ENCODE results near the gene ZMYM3.
"Not testable (repeated sequence)": the region's sequence is repeated elsewhere in the genome, so short reads cannot be mapped to it uniquely, and the experiment has no call there.

The ZMYM3 gene

DNA sequence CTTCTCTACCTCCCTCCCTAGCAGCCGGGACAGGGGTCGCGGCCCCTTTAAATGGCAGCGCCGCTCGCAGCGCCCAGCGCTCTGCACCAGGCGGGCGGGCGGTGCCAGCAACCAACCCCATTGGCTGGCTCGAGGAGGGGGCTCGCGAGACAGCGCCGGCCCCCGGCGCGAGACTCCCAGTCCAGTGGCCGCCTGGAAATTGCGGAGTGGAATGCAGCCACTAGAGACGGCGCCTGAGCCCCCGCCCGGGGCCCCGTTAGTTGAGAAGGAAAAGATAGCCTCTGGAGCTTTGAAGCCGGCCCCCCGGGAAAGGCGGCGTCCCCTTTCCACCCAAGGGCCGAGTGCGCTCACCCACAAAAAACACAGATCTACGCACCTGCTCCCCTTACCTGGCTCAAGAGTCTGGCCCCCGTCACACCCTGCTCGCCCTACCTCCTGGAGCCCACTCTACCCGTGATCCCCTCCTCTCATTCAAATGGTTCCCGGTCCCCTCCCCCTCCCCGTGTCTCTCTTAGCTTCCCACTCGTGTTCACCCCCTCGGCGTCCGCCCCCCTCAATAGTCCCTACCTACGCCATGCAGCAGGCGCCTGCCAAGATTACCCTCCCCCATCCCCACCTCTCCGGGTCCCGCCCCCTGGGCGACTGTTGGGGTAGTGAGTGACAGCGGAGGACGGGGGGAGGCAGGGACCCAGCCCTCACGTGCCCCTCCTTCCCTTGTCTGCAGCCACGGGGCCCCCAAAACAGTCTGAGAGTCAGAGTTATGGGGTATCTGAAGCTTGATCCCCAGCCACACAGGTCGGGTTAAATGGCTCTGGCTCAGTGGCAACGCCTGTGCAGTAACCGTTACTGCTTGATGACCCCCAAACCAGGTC lies at the start of gene ZMYM3:
TSS of gene ZMYM3 (minus strand) at position 49 of the 872 bp plus-strand sequence. CDS start 885 bp downstream, outside the sequence.
- DNase-seq (ENCODE audit: low spot score): peak; percentile 85

DNA sequence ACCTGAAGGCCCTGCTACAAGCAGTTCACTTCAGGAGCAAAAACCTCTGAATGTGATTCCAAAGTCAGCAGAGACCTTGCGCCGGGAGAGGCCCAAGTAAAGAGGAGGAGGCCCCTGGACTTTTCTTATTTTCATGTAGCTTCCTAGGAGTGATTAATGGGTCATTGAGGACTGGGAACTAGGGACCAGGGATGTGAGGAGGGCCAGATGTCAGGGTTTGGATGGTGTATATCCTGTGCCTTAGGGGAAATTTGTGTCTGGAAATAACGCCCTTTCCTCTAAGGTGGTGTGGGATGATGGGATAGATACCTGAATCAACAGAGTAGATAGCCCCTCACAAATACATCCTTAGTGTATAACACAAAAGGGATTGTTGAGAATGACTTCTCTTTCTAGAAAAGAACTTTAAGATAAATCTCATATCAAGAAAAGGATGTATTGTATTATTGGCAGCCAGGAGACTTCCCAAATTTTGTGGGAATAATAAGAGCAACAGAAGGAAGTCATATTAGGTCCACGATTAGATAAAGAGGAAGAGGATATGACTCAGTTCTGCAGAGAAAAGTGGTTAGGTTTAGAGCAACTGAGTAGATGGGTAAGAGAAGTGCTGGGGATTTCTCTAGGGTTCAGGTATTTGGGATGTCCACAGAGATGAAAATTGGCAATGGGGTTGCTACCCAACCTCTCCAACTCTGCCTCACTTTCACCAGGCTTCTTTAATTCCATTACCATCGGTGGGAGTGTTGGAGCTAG lies 48.7 kb upstream of the ZMYM3 start:
- no peak for DNase-seq (ENCODE audit: low spot score)

- no peak for DNase-seq (ENCODE audit: low spot score)
Measured at GRCh38 chrX:71301195-71301924, 47.4 kb upstream of the ZMYM3 start, which contains the start of gene ITGB1BP2. Gene ITGB1BP2, plus strand, starts transcription at chrX:71301750. Its CDS starts 57 bp downstream, at chrX:71301807.

DNA sequence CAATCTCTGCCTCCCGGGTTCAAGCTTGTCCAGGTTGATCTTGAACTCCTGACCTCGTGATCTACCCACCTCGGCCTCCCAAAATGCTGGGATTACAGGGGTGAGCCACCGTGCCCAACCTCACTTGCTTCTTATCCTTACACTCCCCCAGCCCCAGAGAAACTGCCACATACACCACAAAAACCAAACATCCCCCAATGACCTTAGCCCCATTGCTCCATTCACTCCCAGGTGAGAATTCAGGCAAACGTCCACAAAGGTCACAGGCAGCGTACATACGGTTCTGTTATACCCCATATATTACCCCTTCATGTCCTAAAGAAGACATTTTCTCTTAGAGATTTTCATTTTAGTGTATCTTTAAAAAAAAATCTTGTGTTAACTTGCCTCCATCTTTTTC lies 46.6 kb upstream of the ZMYM3 start:
- DNase-seq (ENCODE audit: low spot score): not testable (repeated sequence)

DNA sequence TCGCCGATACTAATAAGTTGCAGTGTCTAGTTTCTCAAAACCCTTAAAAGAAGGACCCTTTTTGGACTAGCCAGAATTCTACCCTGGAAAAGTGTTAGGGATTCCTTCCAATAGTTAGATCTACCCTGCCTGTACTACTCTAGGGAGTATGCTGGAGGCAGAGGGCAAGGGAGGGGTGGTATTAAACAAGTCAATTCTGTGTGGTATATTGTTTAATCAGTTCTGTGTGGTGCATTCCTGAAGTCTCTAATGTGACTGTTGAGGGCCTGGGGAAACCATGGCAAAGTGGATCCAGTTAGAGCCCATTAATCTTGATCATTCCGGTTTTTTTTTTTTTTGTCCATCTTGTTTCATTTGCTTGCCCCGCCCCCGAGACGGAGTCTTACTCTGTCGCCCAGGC lies 46.1 kb upstream of the ZMYM3 start:
- not testable (repeated sequence) for DNase-seq (ENCODE audit: low spot score)

DNA sequence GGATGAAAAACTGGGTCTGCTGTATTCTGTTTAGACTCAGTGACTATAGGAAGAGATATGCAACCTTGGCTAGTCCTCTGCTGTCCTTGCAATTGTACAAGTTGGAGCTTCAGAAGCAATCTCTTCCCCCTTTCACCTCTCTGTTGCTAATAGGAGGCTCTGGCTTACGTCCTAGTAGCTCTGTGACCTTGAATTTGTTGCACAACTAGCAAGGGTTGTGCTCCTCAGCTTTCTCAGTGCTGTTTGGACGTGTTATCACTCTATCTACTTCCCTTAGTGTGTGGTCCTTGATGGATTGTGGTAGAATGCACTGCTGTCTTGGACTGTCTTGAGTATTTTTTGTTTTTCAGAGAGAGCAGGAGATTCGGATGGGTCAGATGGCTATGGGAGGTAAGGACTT lies 44.2 kb upstream of the ZMYM3 start:
- no peak for DNase-seq (ENCODE audit: low spot score)

DNA sequence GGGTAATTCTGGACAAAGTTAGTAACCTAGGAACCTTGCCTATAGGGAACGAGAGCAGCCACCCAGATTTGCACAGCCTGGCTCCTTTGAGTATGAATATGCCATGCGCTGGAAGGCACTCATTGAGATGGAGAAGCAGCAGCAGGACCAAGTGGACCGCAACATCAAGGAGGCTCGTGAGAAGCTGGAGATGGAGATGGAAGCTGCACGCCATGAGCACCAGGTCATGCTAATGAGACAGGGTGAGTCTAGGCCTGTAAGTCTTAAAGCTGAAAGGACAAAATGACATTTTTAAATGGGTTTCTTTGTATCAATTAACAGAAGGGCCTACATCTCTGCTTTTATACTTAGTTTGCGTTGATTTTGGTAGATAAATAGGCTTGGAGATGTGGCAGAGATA lies 42.9 kb upstream of the ZMYM3 start:
- no peak for DNase-seq (ENCODE audit: low spot score)

DNA sequence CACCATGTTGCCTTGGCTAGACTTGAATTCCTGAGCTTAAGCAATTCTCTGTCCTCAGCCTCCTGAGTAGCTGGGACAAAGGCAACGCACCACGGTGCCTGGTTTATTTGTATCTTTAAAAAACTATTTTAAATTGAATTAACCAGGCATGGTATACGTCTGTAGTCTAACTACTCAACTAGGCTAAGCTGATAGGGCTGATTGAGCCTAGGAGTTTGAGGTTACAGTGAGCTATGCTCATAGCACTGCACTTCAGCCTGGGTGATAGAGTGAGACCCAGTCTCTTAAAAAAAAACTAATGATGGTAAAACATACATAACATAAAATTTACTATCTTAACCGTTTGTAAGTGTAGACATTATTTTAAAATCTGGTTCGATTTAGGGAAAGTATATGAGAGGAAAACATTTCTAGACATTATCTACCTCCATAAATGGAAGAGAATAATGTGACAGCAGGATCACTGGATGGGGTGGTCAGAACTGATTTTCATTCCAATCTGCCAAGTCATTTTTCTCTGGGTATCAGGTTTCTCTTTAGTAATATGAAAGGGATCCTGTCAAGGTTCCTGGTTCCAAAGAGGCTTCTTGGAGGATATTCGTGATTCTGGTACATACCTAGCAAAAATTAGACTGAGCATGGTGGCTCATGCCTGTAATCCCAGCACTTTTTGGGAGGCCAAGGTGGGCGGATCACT lies 38.9 kb upstream of the ZMYM3 start:
- no peak for DNase-seq (ENCODE audit: low spot score)

DNA sequence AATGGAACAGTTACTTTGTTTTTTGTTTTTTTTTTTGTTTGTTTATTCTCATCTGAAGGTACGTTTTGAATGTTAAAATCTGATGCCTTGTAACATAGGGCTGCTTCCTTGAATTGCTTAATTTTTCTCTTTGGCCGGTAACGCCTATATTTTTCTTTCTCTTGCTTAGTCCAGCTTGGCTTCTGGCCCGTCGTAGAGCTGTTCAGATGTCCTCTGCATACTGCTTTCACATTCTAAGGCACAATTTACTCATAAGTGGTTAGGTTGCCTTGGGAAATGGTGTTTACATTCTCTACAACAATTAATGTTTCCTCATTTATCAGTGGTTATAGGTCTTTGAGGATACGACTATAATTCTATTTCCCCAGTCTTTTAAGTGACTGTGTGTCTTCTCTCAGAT lies 37.4 kb upstream of the ZMYM3 start:
- DNase-seq (ENCODE audit: low spot score): no peak

- no peak for DNase-seq (ENCODE audit: low spot score)
Measured at GRCh38 chrX:71285929-71286328, 32.0 kb upstream of the ZMYM3 start.

- peak; percentile 96 for DNase-seq (ENCODE audit: low spot score)
Measured at GRCh38 chrX:71283403-71284143, 29.6 kb upstream of the ZMYM3 start, which contains the start of gene NONO. Gene NONO, plus strand, starts transcription at chrX:71283635. Its CDS starts 7,003 bp downstream, at chrX:71290638.

DNA sequence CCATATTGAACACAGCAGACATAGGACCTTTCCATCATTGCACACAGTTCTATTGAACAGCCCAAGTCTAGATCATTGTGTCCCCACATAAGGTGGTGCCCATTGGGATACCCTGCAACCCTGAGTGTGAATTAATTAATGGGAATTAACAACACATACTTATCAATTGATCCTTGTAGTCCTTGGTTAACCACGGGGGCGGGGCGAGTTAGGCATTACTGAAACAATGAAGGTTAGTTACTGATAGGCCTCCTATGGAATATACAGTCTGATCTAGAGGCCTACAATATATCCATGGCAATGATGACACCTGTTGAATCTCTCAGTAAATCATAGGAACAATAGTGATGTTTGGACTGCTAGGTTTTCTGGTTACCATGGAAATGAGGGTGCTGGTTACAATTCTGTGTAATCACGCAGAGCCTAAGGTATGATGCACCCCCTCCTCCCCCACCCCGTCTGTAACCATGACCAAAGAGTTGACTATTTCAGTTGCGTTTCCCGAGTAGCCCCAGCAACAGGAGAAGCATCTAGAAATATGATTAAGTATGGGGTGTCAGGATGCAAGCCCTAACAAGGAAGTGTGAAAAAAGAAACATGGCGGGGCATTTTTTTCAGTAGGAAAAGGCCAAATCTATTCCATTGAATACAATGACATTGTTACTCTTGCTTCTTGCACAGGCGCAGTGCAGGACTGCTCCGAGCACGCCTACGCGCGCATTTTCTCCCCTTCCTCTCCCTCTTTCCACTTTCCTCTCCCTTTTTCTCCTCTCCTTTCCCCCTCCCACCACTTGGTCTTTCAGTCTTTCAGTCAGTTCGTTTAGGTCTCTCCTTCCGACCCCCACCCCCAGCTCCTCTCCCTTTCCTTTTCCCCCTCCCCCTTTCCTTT lies 28.8 kb upstream of the ZMYM3 start:
- DNase-seq (ENCODE audit: low spot score): peak; percentile 84

GRCh38 chrX:71281300-71281699 lies 27.4 kb upstream of the ZMYM3 start:
- DNase-seq (ENCODE audit: low spot score): not testable (repeated sequence)

- DNase-seq (ENCODE audit: low spot score): not testable (repeated sequence)
Measured at GRCh38 chrX:71272313-71272712, 18.4 kb upstream of the ZMYM3 start.

- no peak for DNase-seq (ENCODE audit: low spot score)
Measured at GRCh38 chrX:71269801-71270395, 16.0 kb upstream of the ZMYM3 start.

GRCh38 chrX:71268624-71269023 lies 14.7 kb upstream of the ZMYM3 start:
- not testable (repeated sequence) for DNase-seq (ENCODE audit: low spot score)

GRCh38 chrX:71256856-71257255 lies 2.9 kb upstream of the ZMYM3 start:
- no peak for DNase-seq (ENCODE audit: low spot score)

DNA sequence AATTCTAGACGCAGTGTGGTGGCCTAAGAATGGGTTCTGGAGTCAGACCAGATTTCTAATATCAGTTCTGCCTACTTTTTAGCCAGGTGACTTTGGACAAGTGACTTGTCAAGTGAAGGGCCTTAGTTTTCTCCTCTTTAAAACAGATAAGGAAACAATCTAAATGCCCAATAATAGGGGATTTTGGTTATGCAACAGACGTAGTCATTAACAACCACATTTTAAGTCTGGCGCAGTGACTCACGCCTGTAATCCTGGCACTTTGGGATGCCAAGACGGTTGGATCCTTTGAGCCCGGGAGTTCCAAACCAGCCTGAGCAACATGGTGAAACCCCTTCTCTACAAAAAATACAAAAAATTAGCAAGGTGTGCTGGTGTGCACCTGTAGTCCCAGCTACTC lies 2.1 kb upstream of the ZMYM3 start:
- no peak for DNase-seq (ENCODE audit: low spot score)
